ENCODE results near the gene NCAPG.

Gene NCAPG

DNA sequence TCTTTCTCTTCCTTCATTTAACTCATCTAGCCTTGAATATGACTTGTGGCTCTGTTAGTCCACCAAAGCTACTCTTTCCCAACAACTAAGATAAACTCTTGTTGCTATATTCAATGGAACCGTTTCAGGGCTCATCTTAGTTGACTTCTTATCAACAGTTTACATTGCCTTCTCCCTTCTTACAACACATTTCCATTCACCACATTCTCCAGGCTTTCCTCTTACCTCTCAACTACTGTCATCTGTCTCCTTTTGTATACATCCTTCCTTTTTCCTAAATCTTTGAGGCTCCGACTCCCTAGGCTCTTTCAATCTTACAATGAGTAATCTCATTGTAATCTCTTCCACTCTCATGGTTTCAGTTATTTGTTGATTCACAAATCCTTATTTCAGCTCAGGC, 58.5 kb downstream of the NCAPG start:
- no peak for TF ChIP-seq CTCF (IDR thresholded peaks at IDR 0.05; ENCODE audit: insufficient read depth, low read depth, low read length, missing control alignments)
- H3K4me3 ChIP-seq (ENCODE audit: low read depth, low read length): no peak overlapping the region

DNA sequence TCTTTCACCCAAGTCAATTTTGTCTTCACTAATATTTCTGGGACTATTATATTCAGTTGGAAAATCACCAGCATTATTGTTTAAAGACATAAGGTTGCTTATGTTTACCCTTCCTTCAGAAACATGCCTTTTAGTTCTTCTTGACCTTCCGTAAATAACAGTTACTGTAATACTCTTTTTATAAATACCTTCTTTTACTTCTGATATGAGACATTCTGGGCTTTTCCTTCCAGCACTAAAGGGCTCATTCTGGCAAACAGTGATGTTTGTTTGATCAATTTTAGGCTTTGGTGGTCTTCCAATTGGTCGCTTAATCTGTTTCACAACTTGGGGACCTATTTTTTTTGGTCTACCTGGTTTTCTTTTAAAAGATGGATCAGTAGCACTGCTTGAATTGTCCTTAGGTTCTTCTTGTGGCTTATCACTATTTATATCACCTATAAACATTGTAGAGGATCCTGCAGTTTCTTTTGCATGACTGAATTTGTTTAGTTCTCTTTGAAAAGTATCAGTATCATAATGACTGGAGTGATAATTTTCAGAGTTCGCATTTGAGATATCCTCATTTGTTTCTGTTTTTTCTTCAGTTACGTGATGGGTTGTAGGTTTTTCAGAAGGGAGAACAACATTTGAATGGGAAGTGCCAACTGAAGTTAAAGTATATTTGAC, 64.8 kb downstream of the NCAPG start:
- DNase-seq (ENCODE audit: low read depth): peak; percentile 46
- TF ChIP-seq CTCF (IDR thresholded peaks at IDR 0.05; ENCODE audit: insufficient read depth, low read depth, low read length, missing control alignments): no peak
- H3K4me3 ChIP-seq (ENCODE audit: low read depth, low read length): no peak overlapping the region

More for the DNA sequence above, 58.5 kb downstream of the NCAPG start:
- no peak for DNase-seq (ENCODE audit: low read depth)

DNA sequence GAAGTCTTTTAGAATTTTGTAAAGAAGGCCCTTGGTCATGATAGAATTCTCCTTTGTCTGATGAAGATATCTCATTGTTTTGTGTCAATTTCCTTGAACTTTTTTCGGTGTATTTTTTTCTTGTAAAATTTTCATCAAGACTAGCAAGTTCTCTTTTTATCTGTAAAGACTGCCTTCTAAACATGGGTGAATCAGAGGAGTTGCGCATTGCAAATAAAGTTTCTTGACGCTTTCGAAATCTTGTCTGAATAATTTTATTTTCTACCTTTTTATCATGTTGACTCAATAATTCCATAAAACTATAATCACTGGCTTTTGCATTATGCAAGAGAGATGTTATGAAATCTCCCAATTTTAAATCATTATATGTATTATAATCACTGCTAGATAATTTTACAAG, 66.2 kb downstream of the NCAPG start:
- DNase-seq (ENCODE audit: low read depth): no peak
- no peak for TF ChIP-seq CTCF (IDR thresholded peaks at IDR 0.05; ENCODE audit: insufficient read depth, low read depth, low read length, missing control alignments)

GRCh38 chr4:17877661-17878060, 66.9 kb downstream of the NCAPG start:
- no peak for DNase-seq (ENCODE audit: low read depth)
- H3K4me3 ChIP-seq (ENCODE audit: low read depth, low read length): no peak overlapping the region
- TF ChIP-seq CTCF (IDR thresholded peaks at IDR 0.05; ENCODE audit: insufficient read depth, low read depth, low read length, missing control alignments): no peak

More for the DNA sequence above, 66.2 kb downstream of the NCAPG start:
- no peak overlapping the region for H3K4me3 ChIP-seq (ENCODE audit: low read depth, low read length)

GRCh38 chr4:17884063-17884462, 73.3 kb downstream of the NCAPG start:
- DNase-seq (ENCODE audit: low read depth): no peak
- H3K4me3 ChIP-seq (ENCODE audit: low read depth, low read length): no peak overlapping the region
- no peak for TF ChIP-seq CTCF (IDR thresholded peaks at IDR 0.05; ENCODE audit: insufficient read depth, low read depth, low read length, missing control alignments)

GRCh38 chr4:17884511-17884910, 73.7 kb downstream of the NCAPG start:
- H3K4me3 ChIP-seq (ENCODE audit: low read depth, low read length): no peak overlapping the region
- TF ChIP-seq CTCF (IDR thresholded peaks at IDR 0.05; ENCODE audit: insufficient read depth, low read depth, low read length, missing control alignments): no peak
- no peak for DNase-seq (ENCODE audit: low read depth)

GRCh38 chr4:17889692-17890091, 78.9 kb downstream of the NCAPG start:
- TF ChIP-seq CTCF (IDR thresholded peaks at IDR 0.05; ENCODE audit: insufficient read depth, low read depth, low read length, missing control alignments): no peak
- no peak overlapping the region for H3K4me3 ChIP-seq (ENCODE audit: low read depth, low read length)
- no peak for DNase-seq (ENCODE audit: low read depth)

All from GM12865 (cell line).